Midbrain (tissue), 1 donor: ENCODE measurements around the gene SELENOV.

Source experiments
- DNase-seq: peaks from one replicate; lab custom pipeline; 2025; lab: John Stamatoyannopoulos, UW

Gene SELENOV

DNA sequence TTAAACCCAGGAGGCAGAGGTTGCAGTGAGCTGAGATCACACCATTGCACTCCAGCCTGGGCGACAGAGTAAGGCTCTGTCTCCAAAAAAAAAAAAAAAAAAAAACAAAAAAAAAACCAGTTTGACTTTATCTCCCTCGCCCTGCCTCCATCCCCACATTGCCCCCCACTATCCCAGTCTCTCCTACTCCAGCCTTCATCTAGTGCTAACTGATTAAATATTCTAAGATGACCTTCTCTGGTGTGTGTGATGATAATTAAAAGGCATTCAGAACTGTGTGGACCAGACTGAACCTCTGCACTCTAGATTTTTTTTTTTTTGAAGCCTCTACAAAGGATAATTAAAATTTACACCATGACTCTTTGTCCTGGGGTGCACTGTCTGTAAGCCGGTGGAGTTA, 22.2 kb upstream of the SELENOV start:
- DNase-seq, result no peak

DNA sequence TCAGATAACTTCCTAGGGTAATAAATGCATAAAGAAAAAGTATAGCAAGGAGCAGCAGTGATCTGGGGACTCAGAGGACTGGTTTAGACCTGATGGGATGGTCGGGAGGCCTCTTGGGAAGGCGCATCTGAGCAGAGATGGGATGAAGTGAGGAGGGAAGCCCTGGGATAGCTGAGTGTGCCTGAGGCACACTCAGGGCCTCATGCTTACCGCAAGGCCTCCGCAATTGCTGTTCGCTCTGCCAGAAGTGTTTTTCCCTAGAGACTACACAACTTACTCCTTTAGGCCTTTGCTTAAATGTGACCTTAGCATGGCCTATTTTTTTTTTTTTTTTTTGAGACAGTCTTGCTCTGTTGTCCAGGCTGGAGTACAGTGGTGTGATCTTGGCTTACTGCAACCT, 20.3 kb upstream of the SELENOV start:
- DNase-seq, result no peak

DNA sequence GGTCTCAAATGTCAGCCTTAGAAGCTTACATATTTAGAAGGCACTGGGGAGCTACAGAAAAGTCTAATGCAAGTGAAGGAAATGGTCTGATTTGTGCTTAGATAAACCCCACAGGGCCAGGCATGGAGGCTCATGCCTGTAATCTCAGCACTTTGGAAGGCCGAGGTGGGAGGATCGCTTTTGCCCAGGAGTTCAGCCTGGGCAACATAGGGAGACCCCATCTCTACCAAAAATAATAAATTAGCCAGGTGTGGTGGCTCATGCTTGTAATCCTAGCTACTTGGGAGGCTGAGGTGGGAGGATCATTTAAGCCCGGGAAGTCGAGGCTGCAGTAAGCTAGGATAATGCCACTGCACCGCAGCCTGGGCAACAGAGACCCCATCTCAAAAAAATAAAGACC, 18.9 kb upstream of the SELENOV start:
- DNase-seq, result no peak

DNA sequence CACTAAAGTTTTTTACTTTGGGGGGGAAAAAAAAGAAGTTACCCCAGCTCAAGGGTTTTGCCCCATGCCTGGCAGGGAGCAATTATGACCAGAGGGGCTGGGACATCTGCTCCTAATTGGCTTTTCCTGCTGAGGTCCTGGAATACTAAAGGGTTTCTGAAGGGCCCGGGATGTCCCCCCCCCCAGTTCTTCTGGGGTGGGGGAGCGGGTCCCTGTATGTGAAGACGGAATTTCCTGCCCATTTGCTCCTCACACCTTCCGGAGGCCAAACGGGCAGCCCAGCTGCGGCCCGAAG, 17.3 kb upstream of the SELENOV start:
- DNase-seq, result no peak

DNA sequence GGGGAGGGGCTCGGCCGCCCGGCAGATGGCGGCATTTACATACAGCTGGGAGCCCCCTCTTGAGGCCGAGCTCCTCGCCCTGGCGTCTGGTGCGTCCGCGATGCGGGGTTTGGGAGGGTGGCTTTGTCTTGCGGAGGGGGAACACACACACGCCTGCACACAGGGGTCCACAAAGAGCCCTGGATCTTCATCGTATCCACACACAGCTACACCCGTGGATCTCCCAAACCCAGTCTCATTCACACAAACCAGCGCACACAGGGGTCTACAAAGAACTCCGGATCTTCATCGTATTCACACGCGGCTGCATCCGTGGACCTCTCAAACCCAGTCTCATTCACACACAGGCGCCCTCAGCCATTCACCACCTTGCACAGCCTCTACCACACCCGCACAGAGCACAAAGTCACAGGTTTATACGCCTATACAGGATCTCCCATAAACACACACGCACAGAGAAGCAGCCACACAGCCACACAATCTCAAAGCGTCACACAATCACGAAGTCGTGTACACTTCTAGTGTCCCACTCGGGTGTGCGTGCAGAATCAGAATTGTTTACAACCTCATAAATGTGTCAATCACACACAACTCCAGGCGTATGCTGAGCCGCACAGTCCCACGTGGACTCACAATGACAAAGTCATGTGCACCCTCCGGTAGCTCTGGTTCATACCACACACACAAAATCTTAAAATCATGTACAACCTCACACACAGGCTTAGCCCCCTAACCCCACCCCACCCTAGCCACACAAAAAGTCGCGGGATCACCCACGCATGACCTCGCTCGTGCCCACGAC, 16.7 kb upstream of the SELENOV start:
- DNase-seq, result peak; percentile 49

DNA sequence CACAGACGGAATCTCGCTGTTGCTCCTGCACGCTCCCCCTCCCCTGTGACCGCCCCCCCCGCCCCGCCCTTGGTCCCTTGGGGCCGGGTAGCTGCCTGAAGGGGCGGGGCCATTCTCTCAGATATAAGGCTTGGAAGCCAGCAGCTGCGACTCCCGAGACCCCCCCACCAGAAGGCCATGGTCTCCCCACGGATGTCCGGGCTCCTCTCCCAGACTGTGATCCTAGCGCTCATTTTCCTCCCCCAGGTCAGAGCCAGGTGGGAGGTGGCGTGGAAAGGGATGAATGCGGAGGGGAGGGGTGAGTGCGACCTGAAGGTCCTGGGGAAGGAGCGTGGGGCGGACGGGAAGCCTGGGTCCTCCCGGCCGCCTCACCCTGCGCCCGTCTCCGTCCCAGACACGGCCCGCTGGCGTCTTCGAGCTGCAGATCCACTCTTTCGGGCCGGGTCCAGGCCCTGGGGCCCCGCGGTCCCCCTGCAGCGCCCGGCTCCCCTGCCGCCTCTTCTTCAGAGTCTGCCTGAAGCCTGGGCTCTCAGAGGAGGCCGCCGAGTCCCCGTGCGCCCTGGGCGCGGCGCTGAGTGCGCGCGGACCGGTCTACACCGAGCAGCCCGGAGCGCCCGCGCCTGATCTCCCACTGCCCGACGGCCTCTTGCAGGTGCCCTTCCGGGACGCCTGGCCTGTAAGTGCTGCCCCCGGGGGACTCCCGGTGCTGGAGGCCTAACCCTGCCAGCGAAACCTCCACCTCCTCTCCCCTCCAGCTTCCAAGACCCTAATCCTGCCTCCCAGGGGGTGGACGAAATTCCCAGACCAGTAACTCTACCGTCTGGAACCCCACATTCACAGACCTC, 15.9 kb upstream of the SELENOV start, which contains the start of gene DLL3:
TSS of gene DLL3 (plus strand) at position 150 of the 845 bp plus-strand sequence. CDS start at position 178, 28 bp downstream.
- no peak for DNase-seq

DNA sequence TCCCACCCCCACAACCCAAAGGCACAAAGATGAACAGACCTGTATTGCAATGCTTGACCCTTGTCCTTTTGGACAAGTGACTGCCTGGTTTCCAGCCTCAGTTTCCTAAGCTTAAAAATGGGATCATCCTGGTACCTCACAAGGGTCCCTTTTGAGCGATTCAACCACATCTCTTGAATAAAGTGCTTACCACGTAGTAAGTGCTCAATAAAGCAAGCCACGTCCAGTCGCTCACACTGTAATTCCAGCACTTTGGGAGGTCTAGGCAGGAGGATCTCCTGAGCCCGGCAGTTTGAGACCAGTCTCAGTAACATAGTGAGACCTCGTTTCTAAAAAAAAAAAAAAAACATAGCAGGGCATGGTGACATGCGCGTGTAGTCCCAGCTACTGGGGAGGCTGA, 15.0 kb upstream of the SELENOV start:
- no peak for DNase-seq

DNA sequence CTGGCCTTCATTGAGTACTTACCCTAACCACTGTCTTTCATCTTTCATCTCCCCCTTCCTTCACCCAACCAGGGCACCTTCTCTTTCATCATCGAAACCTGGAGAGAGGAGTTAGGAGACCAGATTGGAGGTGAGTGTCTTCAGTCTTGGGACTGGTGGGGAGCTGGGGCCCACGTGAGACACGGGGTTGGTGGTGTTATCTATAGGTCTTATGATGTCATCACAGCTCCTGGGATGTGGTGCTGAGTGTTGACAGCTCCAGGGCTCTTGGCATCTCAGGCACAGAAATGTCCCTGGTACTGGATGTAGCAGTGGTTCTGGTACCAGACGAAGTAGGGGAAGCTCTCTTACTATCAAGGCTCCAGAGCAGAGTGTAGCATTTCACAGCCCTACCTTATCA, 14.4 kb upstream of the SELENOV start:
- DNase-seq, result no peak

DNA sequence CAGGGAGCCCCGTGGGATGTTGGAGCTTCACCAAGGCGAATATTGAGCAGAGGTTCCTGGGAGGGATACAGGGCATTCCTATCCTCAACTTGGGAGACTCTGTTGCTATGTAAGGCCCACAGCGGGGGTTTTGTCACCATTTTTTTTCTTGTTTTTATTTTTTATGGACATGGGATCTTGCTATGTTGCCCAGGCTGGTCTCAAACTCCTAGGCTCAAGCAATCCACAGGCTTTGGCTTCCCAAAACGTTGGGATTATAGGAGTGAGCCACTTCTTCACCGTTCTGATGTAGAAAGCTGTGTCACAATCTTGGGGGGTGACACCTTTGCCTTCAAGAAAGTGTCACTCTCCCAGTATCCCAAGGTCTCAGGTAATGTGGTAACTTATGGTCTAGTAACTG, 13.6 kb upstream of the SELENOV start:
- no peak for DNase-seq

DNA sequence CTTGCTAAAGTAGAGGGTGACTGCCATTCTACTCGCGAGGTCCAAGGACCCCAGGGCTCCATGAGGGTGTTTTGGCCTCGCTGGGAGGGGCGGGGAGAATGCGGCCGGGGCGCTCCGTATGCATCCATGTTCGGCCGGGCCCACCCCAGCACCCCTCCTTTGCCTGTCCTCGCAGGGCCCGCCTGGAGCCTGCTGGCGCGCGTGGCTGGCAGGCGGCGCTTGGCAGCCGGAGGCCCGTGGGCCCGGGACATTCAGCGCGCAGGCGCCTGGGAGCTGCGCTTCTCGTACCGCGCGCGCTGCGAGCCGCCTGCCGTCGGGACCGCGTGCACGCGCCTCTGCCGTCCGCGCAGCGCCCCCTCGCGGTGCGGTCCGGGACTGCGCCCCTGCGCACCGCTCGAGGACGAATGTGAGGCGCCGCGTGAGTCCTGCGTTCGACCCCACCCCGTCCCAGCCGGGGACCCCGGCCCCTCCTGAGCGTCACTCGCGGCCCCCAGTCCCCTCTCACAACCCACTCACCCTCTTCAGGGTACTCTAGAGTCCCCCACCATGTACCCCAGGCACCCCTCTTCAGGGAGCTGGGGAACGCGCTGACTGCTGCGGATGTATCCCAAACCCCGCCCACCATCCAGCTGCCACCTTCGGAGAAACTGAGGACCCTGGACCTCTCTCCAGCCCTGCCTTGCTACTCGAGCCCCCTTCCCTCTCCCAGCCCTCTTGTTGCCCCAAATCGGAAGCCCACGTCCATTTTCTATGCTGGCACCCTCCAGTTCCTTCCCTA, 12.1 kb upstream of the SELENOV start:
- peak; percentile 10 for DNase-seq

DNA sequence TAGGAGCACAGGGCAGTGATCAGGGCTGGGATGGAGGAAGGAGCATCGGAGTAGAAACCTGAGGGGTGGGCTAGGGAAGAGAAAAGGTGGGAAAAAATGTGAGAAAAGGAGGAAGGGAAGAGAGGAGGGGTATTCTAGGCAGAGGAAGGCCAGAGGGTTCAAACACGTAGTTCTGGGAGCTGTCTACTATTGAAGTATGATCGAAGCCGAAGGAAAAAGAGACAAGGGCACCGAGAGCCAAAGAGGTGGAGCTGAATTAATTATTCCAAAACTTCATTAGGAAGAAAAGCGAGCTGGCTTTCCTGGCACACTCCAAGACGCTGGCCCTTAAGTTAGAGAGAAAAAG, 8.4 kb upstream of the SELENOV start:
- DNase-seq, result no peak

DNA sequence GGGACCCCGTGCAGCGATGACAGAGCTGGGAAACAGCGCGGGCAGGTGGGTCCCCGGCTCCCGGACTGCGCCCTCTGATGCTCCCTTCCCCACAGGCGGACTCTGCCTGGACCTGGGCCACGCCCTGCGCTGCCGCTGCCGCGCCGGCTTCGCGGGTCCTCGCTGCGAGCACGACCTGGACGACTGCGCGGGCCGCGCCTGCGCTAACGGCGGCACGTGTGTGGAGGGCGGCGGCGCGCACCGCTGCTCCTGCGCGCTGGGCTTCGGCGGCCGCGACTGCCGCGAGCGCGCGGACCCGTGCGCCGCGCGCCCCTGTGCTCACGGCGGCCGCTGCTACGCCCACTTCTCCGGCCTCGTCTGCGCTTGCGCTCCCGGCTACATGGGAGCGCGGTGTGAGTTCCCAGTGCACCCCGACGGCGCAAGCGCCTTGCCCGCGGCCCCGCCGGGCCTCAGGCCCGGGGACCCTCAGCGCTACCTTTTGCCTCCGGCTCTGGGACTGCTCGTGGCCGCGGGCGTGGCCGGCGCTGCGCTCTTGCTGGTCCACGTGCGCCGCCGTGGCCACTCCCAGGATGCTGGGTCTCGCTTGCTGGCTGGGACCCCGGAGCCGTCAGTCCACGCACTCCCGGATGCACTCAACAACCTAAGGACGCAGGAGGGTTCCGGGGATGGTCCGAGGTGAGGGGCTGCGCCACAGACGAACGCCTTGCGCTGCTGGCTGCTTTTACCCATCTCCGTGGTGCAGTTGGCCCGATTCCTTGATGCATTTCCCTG, 7.8 kb upstream of the SELENOV start:
- no peak for DNase-seq

DNA sequence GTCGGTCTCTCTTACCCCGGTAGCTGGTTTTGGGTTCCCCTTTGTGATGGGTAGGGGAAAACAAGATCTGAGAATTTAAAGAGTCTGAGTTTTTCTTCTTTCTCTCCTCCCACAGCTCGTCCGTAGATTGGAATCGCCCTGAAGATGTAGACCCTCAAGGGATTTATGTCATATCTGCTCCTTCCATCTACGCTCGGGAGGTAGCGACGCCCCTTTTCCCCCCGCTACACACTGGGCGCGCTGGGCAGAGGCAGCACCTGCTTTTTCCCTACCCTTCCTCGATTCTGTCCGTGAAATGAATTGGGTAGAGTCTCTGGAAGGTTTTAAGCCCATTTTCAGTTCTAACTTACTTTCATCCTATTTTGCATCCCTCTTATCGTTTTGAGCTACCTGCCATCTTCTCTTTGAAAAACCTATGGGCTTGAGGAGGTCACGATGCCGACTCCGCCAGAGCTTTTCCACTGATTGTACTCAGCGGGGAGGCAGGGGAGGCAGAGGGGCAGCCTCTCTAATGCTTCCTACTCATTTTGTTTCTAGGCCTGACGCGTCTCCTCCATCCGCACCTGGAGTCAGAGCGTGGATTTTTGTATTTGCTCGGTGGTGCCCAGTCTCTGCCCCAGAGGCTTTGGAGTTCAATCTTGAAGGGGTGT, 7.1 kb upstream of the SELENOV start:
- DNase-seq, result no peak

DNA sequence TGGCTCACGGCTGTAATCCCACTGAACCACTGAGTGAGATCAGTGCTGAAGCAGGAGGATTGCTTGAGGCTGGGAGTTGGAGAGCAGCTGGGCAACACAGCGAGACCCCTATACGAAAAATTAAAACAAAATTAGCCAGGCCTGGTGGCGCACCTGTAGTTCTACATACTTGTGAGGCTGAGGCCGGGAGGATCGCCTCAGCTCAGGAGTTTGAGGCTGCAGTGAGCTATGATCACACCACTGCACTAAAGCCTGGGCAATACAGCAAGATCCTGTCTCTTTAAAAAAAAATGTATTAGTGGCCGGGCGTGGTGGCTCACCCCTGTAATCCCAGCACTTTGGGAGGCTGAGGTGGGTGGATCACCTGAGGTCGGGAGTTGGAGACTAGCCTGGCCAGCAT, 6.3 kb upstream of the SELENOV start:
- no peak for DNase-seq

DNA sequence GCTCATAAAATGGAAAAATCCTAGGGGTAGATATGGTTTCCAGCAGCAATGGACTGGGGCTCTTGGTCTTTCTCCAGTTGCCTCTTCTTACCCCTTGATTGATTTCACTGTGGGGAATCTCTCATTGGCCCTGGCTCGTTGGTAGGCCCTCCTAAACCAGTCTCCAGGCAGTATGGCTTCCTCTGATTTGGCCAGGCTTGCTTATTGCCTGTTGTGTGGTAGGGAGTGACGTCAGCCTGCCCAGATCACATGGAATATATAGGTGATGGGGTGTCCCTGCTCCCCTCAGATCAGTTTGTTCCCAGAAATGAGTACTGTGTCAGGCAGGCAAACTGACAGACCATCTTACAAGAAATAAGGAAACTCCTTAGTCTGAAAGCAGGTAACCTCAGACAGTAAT, 5.7 kb upstream of the SELENOV start:
- DNase-seq, result no peak

DNA sequence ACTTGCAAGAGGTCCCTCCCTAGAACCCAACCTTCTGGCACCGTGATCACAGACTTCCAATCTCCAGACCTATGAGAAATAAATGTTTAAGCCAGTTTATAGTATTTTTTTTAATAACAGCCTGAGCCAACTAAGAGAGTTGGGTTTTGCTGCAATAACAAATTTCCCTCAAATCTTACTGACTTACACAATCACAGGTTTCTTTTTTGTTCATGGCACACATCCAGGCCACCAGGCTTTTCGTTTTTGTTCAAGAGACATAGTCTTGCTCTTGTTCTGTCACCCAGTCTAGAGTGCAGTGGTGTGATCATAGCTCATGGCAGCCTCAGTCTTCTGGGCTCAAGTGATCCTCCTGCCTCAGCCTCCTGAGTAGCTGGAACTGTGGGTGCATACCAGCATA, 2.0 kb upstream of the SELENOV start:
- DNase-seq, result no peak

DNA sequence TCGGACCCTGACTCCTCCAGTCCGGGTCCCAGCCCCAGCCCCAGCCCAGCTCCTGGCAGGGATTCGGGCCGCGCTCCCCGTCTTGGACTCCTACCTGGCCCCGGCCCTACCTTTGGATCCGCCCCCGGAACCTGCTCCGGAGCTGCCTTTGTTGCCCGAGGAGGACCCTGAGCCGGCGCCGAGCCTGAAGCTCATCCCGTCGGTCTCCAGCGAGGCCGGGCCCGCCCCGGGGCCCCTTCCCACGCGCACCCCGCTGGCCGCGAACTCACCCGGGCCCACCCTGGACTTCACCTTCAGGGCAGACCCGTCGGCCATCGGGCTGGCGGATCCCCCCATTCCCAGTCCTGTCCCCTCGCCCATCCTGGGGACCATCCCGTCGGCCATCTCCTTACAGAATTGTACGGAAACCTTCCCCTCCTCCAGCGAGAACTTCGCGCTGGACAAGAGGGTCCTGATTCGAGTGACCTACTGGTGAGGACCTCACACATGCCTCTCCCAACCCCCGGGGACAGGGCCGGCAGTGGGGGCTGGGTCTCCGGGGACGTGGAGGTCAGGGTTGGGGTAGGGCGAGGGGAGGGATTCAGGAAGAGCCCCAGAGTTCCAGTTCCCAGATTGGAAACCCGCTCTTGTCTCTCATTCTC, 732 bp downstream of the SELENOV start:
- no peak for DNase-seq

DNA sequence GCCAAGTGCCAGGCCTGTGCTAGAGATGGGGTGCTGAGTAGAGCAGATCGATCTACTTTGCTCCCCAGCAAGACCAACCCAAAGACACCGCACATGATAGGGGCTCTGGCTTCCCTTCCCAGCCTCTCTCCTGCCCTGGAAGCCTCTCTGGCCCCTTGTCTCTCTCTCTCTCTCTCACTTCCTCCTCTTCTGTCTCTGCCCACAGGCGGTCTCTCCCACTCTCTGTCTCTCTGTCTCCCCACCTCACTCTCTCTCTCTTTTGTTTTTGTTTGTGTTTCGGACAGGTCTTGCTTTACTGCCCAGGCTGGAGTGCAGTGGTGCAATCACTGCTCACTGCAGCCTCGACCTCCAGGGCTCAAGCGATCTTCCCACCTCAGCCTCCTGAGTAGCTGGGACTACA, 1.3 kb downstream of the SELENOV start:
- no peak for DNase-seq

DNA sequence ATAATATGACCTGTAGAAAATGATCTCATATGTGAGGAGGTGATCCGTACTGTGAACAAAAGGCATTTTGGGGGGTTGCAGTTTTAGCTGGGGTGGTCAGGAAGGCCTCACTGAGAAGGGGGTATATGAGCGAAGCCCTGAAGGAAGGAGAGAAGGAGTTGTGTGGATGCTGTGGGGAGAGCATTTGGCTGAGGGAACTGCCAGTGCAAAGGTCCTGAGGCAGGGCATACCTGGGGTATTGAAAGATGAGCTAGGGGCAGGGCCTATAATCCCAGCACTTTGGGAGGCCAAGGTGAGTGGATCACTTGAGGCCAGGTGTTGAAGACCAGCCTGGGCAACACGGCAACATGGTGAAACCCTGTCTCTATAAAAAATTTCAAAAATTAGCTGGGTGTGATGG, 2.5 kb downstream of the SELENOV start:
- DNase-seq, result no peak

DNA sequence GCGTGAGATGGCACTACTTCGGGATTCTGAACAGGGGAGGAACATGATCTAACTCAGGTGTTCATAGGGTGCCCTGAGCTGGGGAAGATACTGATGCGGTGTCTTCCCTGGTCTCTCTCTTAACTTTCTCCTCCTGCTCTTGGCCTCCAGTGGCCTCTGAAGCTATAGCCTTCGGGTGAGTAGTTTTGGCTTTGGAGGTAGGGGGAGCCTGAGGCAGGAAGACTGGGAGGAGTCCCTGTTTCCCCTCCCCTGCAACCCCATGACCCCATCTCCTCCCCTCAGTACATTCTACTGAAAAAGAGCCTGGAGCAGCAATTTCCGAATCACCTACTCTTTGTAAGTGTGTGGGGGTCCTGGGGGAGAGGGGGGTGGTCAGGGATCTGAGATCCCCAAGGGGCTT, 3.5 kb downstream of the SELENOV start:
- no peak for DNase-seq

DNA sequence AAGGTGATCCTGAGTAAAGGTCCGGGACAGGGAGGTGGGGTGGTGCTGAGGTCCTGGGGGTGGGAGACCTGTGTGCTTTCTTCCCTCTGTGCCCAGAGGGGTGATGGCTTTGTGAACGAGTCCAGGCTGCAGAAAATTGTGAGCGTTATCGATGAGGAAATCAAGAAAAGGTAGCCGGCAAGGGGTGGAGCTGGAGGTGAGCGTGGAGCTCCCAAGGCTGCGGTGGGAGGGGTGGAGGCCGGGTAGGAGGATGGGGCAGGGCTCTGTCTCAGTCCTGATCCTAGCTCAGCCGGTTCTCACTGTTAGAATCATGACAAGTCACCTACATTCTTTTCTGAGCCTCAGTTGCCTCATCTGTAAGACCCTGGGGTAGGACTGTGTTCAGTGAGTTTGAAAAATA, 4.0 kb downstream of the SELENOV start:
- DNase-seq, result no peak
